HG02678 (cell line): ENCODE results near the gene PPP2R5A.

Experiments
- ATAC-seq: cut with Tn5 transposase; IDR thresholded peaks from one replicate; pipeline ENCODE4 v1.9.1; 2021; ENCODE audit warnings: mild to moderate bottlenecking, moderate library complexity; ENCODE audit not compliant: unreplicated experiment

PPP2R5A gene

DNA sequence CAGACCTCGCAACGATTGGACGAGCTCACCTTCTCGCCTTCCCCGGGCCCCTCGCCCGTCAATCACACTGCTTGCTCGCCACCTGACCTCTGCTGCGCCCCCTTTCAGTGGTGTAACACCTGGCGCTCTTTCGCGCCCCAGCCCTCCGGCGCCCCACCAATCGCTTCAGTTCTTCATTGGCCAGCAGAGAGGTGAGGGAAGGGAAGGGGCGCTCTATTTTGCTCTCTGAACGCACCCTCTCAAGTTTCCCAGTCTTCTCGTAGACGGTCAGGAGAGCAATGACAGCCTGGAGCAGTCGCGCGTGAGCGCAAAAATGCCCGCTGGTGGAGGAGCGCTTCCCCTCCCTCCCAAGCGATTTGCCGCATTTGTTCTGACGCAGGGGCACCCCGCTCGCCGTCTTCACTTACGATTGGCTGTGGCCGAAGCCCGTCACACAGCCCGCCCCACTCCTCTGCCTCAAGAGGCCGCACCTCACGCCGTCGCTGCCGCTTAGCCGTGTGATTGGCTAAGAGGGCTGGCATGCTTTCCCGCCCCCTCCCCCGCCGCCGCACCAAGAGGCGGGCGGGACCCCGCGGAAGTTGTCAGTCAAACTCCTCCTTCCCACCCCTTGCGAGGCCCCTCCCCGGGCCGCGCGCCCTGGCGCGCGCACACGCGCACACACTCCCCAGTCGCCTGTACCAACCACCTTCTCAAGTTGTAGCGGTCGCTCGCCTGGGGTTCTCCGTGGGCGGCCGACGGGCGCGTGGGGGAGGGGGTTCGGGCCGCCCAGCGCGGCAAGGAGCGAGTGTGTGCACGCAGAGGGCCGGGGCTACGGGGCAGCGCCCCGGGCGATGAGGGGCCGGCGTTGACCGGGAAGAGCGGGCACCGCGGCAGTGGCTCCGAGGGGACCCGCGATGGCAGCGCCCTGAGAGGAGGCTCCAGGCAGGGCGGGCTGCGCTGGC lies at the start of gene PPP2R5A:
TSS of gene PPP2R5A (plus strand) at position 667 of the 941 bp plus-strand sequence. CDS start 701 bp downstream, outside the sequence.
- ATAC-seq, result peak; percentile 91

DNA sequence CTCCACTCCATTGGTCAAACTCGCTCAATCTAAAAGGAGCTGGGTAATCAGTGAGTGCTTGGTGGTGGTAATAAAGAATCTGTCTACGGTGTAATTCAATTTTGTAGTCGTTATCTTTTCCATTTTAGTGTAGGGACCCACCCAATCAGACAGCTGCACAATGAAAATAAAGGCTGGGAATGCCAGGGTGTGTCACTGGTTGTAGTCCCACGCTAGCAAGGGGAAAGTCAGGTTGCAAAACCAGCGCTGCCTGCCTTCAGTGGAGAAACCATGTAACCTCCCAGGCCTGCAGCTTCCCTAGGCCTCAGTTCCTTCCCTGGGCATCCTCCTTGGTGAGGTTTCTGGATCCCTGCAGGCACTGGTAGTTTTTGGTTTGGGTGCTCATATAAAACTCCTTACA lies 49.4 kb upstream of the PPP2R5A start:
- no peak for ATAC-seq

DNA sequence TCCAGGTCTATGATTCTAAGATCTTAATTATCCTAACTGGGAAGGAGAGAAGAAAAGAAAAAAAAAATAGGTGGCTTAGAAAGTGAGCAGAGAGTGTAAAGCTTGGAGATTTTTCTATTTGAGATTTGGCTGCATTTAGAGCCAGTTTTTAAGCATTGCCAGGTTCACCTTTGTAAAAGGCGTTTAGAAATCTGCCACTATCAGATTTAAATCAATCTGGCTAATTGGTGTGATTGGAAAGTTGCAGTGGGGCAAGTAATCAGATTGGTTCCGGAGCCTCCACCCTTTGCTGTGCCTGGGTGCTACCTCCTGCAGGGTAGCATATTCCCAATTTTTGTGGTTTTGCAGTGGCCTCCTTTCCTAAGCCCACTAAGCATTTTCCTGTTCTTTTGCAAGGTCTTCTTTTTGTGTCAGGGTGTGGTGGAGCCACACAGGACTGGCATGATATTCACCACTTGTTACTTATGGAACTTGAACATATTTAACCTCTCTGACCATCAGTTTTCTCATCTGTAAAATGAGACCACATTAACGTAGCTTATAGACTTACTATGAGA lies 48.5 kb upstream of the PPP2R5A start:
- ATAC-seq, result no peak

DNA sequence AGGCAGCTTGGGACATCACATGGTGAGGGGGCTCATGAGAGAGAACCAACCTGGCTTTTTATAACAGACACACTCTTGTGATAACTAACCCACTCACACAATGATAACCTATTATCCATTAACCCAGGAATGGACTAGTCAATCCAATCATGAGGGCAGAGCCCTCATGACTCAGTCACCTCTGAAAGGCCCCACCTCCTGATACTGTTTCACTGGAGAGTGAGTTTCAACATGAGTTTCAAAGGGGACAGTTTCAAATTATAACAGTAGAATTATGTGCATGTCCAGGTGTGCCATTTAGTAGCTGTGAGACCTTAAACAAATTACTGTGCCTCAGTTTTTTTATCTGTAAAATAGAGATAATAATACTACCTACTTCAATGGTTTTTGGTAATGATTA lies 47.6 kb upstream of the PPP2R5A start:
- ATAC-seq, result peak; percentile 93

DNA sequence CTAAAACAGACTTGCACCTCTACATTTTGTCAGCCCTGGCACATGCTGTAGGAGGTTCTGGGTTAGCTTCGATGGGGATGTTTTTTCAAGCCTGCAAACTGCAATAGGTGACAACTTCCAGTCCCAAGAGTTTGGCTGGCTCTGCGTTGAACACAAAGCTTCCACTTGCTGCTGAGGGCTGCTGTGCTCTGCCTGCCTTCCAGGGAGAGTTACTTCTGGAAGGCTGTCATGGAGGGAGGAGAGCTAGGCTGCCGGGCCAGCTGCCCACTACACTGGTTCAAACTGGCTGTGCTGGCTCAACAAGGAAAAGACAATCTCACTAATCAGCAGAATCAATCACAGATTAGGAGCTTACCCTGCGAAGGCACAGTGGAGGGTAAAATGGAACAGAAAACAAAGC lies 46.7 kb upstream of the PPP2R5A start:
- ATAC-seq, result no peak

DNA sequence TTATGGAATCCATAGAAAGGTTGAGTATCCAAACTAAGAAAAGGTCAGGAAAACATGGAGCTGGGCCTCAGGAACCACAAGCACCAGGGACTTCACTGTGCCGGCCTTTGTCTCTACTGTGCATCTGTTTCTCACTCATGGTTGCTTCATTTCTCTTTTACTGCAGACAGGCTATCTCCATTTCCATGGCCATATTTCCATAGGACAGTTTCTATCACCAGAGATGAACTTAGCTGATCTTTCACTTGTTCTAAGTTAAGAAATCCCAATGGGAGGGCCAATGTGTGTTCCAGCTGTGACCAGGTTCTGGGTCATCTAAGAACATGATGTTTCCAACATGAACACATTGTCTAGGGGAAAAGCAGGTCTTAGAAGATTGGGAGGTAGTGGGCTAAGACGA lies 43.7 kb upstream of the PPP2R5A start:
- ATAC-seq, result no peak

DNA sequence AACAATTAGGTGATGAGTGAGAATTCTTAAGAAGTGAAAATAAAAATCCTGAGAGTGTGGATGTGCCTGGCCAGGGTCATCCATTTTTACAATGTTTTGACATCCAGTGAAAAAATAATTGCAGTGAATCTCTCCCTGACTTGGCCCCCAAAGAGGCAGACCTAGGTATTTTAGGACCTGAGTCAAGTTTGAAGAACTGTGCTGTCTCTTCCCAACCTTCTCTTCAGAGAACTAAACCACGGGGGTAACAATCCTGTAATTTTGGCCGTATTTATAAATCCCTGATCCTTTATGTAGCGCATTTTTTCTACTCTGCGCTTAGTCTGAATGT lies 43.3 kb upstream of the PPP2R5A start:
- ATAC-seq, result no peak

DNA sequence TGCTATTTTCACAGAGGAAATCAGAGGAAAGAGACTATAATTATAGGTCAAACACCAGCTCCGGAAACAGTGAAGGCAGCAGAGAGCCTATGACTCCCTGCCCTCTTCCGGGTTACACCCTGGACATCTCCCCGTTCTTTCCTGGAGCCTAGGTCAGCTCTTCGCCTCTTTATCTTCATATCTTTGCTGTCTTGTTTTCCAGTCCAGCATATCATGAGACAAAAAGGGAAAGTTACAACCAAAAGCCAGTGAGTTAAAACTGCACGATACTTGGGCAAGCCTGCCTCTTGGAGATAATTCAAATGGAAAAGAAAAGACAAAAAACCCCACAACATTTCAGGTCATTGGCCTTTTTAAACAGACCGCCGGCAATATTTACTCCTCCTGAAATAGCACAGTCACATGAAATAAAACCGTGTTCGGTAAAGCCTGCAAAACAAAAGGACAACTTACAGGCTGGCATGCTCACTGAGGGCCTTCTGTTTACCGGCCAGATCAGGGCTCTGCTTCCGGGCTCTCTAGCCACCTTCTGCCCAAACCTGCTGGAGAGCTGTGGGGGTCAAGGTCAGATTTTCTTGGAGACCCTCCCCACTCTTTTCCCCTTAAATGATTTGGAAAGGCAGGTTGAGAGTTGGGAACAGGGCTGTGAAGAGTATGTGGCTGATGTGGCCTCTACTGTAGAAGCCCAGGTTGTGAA lies 42.8 kb upstream of the PPP2R5A start:
- ATAC-seq, result no peak

DNA sequence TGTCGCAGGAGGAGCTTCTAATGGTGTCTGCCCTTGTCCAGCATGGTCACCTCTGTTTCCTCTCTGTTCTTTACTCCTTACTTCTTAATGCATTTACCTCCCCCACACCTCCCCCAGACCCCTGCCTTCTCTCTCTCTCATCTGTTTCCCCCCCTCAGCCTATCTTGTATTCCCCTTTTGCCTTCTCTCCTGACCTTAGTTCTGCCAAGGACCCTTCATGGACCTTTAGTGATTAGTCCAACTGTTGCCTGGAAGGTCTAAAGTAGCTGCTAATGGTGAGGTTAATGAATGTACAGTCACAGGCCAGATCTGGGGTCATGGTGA lies 42.3 kb upstream of the PPP2R5A start:
- ATAC-seq, result no peak

DNA sequence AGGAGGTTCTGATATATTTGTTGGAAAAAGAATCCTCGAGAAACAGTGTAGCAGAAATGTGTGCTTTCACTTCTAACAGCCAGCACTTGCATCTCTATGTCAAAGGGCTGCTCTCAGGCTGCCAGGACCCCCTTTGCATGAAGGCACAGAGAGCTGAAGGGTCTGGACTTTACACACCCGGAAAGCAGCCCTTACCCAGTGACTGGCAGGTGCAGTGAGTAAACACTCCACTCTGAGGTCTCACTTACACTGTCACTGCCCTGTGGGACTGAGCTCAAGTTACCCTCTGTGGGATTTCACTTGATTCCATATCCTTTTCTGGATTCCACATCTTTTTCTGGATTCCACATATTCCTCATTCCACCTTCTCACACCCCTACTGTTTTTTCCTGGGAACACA lies 40.8 kb upstream of the PPP2R5A start:
- no peak for ATAC-seq

DNA sequence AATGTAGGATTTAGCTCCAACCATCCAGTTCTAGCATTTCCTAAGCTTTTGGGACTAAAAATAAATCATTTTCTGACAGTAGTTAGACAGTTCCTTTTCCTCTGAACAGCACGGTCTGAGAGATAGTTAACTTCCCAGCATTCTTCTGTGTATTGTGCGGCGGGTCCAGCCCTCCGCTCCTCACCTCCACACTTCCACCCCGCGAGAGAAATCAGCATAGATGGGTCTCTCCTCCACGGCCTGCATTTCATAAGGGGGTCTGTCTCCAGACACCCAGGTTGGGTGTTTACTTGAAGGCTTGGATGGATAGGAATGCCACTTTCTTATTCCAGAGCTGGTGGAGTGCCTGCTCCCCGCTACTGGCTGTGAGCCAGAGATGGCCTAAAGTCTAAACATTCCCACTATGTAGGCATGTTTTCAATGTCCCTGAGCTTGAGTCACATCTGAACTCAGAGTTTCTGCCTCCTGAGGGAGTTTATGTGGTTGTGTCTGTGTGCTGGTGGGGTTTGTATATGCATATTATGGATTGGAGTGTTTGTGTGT lies 38.0 kb upstream of the PPP2R5A start:
- ATAC-seq, result no peak

DNA sequence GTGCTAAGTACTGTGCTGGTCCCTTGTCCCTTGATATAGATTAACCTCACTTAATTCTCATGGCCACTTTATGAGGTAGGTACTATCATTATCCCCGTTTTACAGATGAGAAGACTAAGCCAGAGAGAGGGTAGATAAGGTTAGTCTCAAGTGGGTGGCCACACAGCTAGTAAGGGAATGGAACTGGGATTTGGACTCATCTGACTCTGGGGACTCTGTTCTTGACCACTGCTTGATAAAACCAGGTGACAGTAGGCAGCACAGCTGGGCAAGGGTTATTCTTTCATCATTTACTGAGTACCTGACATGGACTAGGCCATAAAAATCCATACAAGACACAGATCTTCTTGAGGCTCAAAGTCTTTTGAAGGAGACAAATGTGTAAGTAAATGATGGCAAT lies 37.2 kb upstream of the PPP2R5A start:
- no peak for ATAC-seq

DNA sequence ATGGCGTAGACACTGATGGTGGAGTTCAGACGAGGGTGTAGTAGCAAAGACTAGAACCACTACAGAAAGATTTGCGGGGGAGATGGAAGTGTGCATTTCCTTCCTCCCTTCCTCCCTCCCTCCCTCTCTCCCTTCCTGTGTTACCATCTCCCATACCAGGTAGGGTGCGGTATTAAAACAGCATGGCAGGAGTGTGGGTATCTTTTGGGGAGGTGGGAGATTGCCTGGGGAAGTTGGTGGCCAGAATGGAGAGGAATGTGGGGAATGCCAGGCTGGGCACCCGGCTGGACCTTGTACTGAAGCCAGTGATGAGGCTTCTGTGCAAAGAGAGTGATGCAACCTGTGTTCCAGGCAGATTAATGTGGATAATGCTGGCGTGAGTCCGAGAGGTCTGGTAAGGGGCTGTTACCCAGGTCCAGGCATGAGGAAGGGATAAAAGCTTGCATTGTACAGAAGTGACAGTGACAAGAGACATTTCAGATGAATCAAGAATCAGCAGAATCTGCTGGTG lies 30.3 kb upstream of the PPP2R5A start:
- no peak for ATAC-seq

DNA sequence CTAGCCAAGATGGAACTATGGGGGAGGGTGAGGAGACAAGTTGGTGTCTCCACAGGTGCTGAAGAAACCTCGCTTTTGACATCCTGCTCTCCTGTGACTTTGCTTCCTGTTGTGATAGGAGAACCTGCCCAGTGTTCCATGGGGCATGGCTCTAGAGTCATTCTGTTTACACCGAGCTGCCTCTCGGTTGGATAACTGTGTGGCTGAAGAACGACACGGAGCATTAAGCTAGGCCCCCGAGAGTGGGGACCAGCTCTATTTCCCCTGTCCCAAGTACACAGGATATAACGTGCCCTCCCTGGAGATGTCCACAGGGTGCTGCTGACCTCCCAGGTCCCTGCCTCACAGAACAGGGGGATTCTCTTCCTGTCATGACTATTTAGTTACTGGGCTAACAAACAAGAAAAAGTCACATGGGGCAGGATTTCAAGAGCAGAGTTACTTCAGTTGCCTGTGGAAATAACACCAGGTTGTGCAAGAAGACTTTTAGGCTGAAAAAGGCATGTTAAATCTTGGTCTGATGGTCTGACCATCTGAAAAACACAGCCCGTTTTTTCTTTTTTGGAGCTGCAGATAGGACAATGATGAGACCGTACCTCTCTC lies 29.4 kb upstream of the PPP2R5A start:
- peak; percentile 29 for ATAC-seq

DNA sequence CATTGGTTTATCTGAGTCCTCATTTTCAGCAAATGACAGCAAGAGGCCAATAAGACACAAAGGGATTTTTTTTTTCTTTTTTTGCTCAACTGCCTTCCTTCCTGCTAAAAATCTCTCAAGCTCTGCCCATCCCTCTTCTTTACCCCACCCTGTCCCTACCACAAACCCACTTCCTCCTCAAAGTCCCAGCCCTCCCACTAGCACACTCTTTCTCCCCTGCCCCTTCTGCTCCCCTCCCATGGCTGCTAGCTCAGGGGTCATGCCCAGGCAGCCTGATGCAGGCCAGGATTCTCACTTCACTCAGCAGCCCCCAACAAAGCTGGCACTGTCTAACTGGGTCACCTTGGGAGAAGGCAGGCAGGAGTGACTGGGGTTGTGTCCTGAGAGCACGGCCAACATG lies 28.8 kb upstream of the PPP2R5A start:
- ATAC-seq, result peak; percentile 62

DNA sequence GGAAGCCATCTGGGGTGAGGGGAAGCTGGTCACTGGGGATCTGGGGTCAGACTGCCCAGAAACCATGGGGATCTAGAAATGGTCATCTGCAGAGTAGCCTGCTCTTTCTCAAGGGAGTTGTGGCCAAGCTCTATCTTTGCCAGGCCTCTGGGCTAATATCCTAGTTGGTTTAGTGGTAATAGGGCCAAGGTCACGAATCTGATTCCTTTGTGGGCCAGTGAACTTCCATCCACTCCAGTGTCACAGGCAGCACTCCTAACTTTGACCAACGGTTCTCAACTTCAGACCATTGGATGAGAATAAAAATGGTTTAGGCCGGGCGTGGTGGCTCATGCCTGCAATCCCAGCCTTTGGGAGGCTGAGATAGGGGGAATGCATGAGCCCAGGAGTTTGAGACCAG lies 28.1 kb upstream of the PPP2R5A start:
- no peak for ATAC-seq

DNA sequence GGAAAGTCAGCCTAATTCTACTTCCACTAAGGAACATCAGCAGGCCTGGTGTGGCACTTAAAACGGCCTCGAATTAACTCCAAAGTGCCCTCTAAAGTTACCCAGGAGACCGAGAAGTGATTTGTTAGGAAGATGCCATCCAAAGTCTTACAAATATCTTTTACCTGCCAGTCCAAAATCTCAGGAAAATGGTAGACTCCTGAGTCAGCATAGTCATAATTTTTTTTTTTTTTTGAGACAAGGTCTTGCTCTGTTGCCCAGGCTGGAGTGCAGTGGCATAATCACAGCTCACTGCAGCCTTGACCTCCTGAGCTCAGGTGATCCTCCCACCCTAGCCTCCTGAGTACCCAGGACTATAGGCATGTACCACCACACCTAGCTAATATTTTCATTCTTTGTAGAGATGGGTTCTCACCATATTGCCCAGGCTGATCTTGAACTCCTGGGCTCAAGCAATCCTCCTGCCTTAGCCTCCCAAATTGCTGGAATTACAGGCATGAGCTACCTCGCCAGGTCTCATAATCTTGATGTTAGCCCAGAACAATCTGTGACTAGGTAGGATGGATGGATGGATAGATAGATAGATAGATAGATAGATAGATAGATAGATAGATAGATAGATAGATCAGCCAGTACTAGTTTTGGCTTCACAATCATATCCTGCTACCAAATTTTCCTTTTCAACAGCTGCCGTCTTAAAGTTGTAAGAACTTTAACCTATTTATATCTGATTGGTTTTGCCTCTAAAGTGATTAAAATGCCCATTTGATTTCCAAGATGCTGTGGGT lies 25.3 kb upstream of the PPP2R5A start:
- no peak for ATAC-seq

DNA sequence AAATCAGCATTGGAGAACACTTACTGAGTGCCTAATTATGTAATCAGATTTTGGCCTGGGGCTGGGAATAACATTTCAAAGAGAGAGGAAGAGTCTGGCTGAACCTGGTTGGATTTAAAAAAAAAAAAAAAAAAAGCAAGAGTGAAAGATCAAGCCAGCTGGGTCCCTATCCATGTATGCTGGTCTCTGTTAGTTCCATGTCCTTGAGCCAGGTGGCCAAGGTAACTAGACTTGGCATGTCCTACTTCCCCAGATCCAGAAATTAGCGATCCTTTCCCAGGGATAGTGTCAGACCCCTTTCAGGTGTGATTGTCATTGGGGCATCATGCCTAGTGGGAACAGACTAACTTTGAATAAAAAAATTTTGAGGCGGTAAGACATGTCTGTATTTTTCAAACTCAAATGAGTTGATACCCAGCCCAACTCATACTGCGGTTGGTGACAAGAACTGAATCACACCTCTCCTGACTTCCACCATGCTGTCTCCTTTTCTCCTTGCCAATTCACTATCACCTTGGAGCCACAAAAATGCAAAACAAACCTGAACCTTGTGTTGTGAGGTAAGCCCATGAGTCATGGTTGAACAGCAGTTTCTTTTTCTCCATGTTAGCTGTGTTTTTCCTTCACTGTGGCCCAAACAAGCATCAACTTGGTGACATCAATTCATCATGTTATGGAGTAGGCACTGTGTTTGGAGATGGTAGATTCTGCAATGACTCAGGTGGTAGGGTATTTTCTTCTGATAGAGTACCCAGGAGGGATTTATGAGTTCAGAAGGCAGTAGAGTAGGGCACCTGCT lies 24.5 kb upstream of the PPP2R5A start:
- no peak for ATAC-seq

DNA sequence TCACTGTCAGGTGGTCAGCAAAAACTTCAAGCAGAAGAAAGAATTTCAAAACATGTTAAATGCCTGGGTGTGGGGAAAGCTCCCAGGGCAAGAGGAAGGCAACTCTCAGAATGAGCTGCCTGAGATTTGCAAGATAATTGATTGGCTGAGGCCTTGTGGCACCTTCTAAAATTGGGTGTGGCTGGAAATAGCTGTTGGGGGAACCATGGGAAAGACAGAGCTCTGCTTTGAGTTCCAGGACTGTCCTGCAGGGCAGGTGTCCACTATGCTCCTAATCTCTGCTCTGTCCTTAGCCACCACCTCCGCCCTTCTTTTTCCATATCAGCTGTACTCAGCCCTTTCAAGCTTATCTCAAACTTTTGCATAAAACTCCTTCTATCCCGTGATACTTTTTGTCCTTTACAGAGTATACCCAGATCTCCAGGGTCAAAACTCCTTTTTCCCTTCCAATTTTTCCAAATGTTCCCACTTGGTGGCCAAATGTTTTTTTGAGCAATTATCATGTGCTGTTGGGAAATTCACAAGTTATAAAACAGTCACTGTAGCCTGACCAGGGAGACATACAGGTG lies 23.8 kb upstream of the PPP2R5A start:
- ATAC-seq, result no peak
